Thymus (tissue), 11 donors: Measurements from ENCODE around the gene SPOCD1. TPM values are rescaled to one million over a fixed set of nuclear protein-coding genes. Genes with fewer than 3 reads are reported as not detected.

ENCODE experiments used
- DNase-seq, 9 donors: peaks; one replicate each; pipeline ENCODE4 v3.0.0-alpha.2; 2013; ENCODE audit warnings: low spot score in 9 of 9, low read depth in 6 of 9, missing footprints in 1 of 9
- H3K27ac ChIP-seq, 2 donors: one replicate each; pipeline ENCODE4 v1.5.1; 2013; ENCODE audit warnings: control low read depth in 1 of 2, low read depth in 1 of 2, low read length in 1 of 2, mild to moderate bottlenecking in 1 of 2, moderate library complexity in 1 of 2
- H3K27me3 ChIP-seq, 2 donors: one replicate each; pipeline ENCODE4 v1.5.1; 2013; ENCODE audit warnings: low read length in 1 of 2; ENCODE audit not compliant: control insufficient read depth in 2 of 2, insufficient read depth in 1 of 2
- H3K36me3 ChIP-seq, 2 donors: one replicate each; pipeline ENCODE4 v1.5.1; 2013; ENCODE audit warnings: low read length in 1 of 2, mild to moderate bottlenecking in 1 of 2, moderate library complexity in 1 of 2; ENCODE audit not compliant: control insufficient read depth in 2 of 2, insufficient read depth in 2 of 2
- H3K4me1 ChIP-seq, 2 donors: one replicate each; pipeline ENCODE4 v1.5.1; 2013; ENCODE audit warnings: low read length in 2 of 2; ENCODE audit not compliant: control insufficient read depth in 2 of 2, insufficient read depth in 2 of 2
- H3K4me3 ChIP-seq, 2 donors: one replicate each; pipeline ENCODE4 v1.5.1; 2013; ENCODE audit warnings: low read length in 2 of 2, control low read depth in 1 of 2, mild to moderate bottlenecking in 1 of 2
- H3K9me3 ChIP-seq, 2 donors: one replicate each; pipeline ENCODE4 v1.5.1; 2013; ENCODE audit warnings: low read length in 1 of 2, mild to moderate bottlenecking in 1 of 2; ENCODE audit not compliant: control insufficient read depth in 2 of 2, insufficient read depth in 1 of 2
- WGBS: extraction: QIAGEN DNeasy Blood & Tissue Kit; methylation state at CpG from one replicate; pipeline ENCODE4 v1.1.7; 2013; 5-methylcytosine and 5-hydroxymethylcytosine counted together
- polyA plus RNA-seq: library from polyadenylated mRNA; stranded (reverse); fragments of 200-250 nt; gene quantifications from one replicate; pipeline ENCODE4 v1.2.3, GENCODE V29; 2013
- total RNA-seq: library from RNA; stranded (reverse); fragments of 120-200 nt; gene quantifications from one replicate; pipeline ENCODE4 v1.2.4, GENCODE V29; 2013
- donor health status: healthy.

Gene SPOCD1
- total and polyA plus RNA-seq, 2 donors, result 0.41 to 2.5 TPM

DNA sequence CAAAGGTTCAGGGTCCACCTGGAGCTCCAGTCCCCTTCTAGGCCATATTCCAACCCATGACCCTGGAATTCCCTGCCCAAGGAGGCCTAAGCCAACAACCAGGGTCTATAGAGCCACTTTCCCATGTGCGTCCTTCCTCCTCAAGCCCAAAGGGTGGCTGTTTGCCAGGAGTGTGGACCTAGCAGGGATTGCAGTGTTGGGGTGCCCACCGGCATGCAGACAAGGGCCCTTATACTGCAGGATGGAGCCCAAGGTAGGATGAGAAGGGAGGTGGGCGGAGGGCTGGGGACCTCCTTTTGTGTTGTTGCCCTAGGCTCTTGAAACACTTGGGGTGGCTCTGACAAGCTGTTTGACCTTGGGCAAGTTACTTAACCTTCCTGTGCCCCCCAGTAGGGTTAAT lies 32.0 kb downstream of the SPOCD1 start:
- no peak overlapping the region for H3K4me3 ChIP-seq
- no peak overlapping the region for H3K27ac ChIP-seq
- H3K27me3 ChIP-seq, result no peaks in the 10 kb centered on the region
- no peaks in the 10 kb centered on the region for H3K36me3 ChIP-seq
- peaks cover 5 to 35% of the 10 kb centered on the region in 2 donors for H3K4me1 ChIP-seq
- over 99% methylated on average over 3 of the region's 3 CpGs for WGBS
- no peaks in the 10 kb centered on the region for H3K9me3 ChIP-seq
- DNase-seq, result no peak

DNA sequence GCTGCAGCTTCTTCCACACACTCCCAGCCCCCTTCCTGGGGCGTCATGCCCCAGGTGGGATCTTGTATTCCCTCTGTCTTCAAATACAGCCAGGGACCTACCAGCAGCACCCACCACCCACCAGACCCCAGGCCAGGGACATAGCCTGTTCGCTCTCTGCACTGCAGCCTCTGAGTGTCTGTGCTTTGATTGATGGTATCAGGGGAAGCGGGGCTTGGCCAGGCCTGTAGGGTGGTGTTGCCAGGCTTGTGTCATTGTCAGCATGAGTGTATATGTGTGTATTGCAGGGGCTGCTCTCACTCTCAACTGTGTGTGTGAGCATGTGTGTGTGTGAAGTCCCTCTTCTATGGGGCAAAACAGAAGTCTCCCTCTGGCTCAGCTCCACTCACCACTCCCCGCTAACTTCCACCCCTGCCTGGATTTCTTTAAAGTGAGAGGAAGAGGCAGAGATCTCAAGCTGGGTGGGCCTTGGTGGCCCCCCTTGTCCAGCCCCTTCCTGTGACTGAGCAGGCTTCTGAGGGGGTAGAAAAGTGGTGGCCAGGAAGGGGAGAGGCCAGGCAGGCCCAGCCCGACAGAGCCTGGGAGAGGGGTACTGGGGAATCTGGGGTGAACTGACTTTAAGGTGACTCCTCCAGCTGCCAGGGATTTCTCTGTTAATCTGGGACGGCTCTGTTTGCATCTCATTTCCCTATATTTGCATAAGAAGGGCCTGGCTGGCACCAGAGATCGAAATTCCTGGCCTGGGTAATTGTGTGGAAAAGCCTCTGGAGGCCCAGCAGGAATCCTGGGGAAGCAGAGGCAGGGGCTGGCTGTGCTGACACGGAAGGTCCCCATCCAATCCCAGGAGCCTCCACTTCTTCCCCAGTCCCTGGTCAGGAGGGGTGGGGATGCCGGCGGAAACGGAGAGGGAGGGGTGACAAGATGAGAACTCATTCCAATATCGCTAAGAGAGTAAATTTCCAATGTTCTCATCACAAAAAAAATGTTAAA lies 33.1 kb downstream of the SPOCD1 start:
- H3K4me3 ChIP-seq, result no peak overlapping the region
- DNase-seq, result no peak
- H3K27ac ChIP-seq, result peak overlapping the region in 1 of 2 donors; percentile 9
- H3K27me3 ChIP-seq, result no peaks in the 10 kb centered on the region
- no peaks in the 10 kb centered on the region for H3K9me3 ChIP-seq
- no peaks in the 10 kb centered on the region for H3K36me3 ChIP-seq
- peaks cover under 1 to 24% of the 10 kb centered on the region in 2 donors for H3K4me1 ChIP-seq
- 90% methylated on average over 12 of the region's 12 CpGs for WGBS

DNA sequence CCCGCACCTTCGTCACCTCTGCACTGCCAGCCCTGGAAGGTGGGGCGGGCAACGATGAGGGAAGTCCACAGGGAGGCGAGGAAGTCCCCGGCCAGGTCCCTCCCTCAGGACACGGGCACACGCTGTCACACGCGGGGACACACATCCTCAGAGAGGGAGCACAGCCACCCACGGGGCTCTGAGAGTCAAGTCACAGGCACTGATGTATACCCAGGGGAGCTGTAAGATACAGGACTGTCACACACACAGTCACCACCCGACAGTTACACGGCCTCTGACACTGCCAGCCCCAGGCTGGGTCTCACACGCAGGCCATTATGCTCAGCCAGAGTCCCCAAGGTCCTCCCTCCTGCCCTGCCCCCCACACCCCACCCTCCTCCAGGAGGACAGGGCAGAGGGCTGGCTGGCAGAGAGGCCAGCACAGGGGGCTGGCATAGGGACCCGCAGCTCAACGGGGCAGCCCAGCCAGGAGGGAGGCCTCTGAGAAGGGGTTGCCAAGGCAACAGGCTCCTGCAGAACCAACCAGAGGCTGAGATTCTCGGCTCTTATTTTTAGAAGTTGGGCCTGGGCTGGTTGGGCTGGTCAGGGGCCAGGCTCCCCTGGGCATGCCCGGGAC lies 34.0 kb downstream of the SPOCD1 start:
- WGBS, result 90% methylated on average over 18 of the region's 18 CpGs

DNA sequence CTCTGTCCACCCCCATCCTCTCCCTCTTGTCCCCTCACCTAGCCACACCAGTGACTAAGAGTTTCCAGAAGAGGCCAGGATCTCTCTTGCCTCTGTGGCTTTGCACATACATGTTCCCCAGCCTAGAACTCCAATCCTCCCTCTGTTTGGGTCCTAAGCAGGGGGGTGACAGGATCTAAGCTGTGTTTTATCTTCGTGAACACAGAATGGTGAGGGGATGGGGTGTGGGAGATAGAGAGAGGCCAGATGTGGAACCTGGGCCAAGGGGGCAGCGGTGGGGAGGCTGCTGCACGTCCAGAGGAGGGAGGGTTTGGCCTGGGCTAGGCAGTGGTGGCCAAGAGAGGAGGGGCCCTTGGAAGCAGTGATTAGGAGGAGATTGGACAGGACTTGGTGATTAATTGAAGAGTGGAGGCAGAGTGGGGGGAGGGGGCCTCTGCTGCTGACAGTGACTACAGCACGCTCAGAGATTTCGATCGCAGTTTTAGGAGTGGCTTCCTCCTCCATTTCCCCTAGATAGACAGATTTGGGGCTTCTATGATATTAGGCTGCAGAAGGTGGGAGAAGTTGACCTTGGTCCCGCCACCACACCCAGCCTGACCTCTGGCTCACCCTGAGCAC lies 34.6 kb downstream of the SPOCD1 start:
- H3K9me3 ChIP-seq, result no peaks in the 10 kb centered on the region
- DNase-seq, result no peak
- WGBS, result 90% methylated on average over 7 of the region's 7 CpGs
- H3K4me1 ChIP-seq, result peaks cover 0 to 20% of the 10 kb centered on the region in 2 donors
- H3K4me3 ChIP-seq, result no peak overlapping the region
- no peak overlapping the region for H3K27ac ChIP-seq
- H3K27me3 ChIP-seq, result peaks cover 0 to 3% of the 10 kb centered on the region in 2 donors
- H3K36me3 ChIP-seq, result no peaks in the 10 kb centered on the region

More for the DNA sequence above, 34.0 kb downstream of the SPOCD1 start:
- no peak for DNase-seq
- Histone ChIP-seq H3K27ac (no peak overlapping the region), H3K4me1 (peaks cover 0 to 20% of the 10 kb centered on the region in 2 donors), H3K27me3 (no peaks in the 10 kb centered on the region), H3K9me3 (no peaks in the 10 kb centered on the region), H3K36me3 (no peaks in the 10 kb centered on the region), H3K4me3 (no peak overlapping the region)

DNA sequence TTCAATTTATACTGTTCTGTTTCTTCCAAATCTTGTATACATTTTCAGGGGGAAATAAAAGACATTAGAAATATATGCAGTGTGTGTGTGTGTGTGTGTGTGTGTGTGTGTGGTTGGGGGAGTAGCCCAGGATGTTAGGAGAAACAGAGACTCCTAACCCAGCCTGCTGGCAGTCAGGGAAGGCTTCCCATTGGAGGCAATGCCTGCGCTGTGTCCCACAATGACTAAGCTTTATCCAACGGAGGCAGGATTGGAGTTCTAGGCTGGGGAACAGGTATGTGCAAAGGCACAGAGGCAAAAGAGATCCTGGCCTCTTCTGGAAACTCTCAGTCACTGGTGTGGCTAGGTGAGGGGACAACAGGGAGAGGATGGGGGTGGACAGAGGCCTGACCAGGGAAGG lies 35.2 kb downstream of the SPOCD1 start:
- Histone ChIP-seq H3K4me1 (peaks cover 0 to 20% of the 10 kb centered on the region in 2 donors), H3K36me3 (no peaks in the 10 kb centered on the region), H3K4me3 (no peak overlapping the region), H3K9me3 (no peaks in the 10 kb centered on the region), H3K27me3 (peaks cover 0 to 7% of the 10 kb centered on the region in 2 donors), H3K27ac (no peak overlapping the region)
- no peak for DNase-seq
- 82% methylated on average over 2 of the region's 2 CpGs for WGBS

DNA sequence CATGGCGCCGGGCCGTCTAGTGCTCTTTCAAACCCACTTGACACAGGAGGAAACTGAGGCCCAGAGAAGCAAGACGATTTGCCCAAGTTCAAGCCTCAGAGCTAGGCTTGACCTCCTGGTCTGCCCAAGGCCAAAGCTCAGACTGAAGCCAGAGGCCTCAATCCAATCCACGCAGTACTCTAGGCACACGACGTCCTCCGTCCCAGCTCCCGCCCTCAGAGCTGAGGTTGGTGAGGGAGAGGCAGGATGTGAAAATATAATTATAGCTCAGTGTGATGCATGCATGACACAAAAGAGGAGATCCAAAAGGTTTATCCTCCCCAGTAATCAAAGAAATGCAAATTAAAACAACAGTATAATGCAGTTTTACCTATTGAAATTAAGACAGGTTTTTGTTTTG lies 36.1 kb downstream of the SPOCD1 start:
- Histone ChIP-seq H3K4me3 (no peak overlapping the region), H3K36me3 (no peaks in the 10 kb centered on the region), H3K9me3 (no peaks in the 10 kb centered on the region), H3K27me3 (peaks cover 0 to 16% of the 10 kb centered on the region in 2 donors), H3K27ac (no peak overlapping the region), H3K4me1 (peaks cover 0 to 20% of the 10 kb centered on the region in 2 donors)
- DNase-seq, result no peak
- WGBS, result 98% methylated on average over 9 of the region's 9 CpGs

DNA sequence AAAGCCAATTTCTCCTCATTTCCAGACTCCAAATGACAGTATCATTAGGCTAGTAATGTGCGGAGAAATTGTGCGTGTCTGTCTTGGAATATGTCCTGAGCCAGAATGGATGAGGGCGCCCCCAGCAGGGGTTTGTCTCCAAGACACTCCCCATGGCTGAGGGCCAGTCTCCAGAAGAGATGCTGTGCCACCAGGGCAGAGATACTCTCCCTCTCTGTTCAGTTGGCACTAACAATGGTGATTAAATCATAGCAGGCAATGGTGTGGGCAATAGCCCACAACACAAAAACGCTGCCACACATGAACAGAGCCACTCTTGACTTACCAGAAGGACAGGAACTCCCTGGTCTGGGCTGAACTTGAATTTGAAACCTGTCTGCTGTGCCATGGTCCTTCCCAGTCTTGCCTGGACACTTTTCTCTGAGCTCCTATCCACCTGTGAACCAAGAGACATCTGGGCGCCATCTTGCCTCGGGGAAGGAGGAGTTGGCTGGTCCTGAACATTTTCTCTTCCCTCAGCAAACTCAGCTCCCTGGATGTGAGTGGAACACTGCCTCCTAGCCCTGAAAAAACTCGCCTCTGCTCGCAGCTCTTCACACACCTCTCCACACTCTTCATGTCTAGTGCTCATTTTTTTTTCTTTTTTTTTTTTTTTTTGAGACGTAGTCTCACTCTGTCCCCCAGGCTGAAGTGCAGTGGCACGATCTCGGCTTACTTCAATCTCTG lies 36.9 kb downstream of the SPOCD1 start:
- DNase-seq, result no peak
- Histone ChIP-seq H3K4me3 (no peak overlapping the region), H3K27me3 (peaks cover 5 to 23% of the 10 kb centered on the region in 2 donors), H3K27ac (no peak overlapping the region), H3K4me1 (peaks cover 0 to 20% of the 10 kb centered on the region in 2 donors), H3K9me3 (no peaks in the 10 kb centered on the region), H3K36me3 (no peaks in the 10 kb centered on the region)
- WGBS, result 96% methylated on average over 11 of the region's 11 CpGs

DNA sequence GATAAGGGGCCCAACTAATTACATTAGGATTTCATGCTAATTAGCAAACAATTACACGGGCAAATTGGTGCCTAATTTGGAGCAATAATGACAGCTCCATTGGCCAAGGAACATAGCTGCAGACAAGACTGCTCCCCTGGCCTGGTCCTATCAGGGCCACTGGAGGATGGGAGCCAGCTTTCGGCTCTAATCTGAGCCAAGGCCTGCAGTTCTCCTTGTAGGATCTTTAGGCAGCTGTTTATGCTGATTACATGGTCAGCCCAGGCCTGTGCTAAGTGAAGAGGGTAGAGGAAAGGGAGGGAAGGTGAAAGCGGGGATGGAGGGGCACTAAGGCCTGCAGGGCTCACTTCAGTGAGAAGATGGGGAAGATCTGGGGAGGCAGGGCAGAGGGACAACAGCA lies 39.3 kb downstream of the SPOCD1 start:
- no peak for DNase-seq
- Histone ChIP-seq H3K36me3 (no peaks in the 10 kb centered on the region), H3K4me1 (peaks cover 13 to 23% of the 10 kb centered on the region in 2 donors), H3K4me3 (no peak overlapping the region), H3K27ac (no peak overlapping the region), H3K27me3 (peaks cover 9 to 48% of the 10 kb centered on the region in 2 donors), H3K9me3 (no peaks in the 10 kb centered on the region)
- WGBS, result 93% methylated on average over 3 of the region's 3 CpGs
